Fibroblast of skin of back (primary cell): Measurements from ENCODE around the gene ITSN2.

Source experiments
- DNase-seq: peaks from one replicate; pipeline ENCODE4 v3.0.0-alpha.2; 2013

The ITSN2 gene

DNA sequence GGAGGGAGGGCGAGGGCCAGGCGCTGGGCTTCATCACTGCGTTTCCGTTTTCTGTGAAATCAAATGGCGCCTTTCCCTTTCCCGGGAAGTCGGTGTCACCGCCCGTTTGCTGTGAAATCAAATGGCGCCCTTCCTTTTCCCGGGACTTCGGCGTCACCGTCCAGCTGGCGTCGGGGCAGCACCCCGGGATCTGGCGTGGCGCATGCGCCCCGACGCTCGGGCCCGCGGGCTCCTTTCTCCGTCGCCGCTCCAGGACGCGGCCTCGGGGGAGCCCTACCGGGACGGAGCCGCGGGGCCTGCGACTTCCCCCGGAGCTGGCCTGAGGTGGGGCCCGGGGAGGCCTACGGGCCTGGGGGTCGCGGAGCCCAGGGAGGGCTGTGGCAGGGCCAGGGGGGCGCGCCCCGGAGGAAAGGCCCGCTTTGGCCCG is 185.5 kb downstream of the ITSN2 start, which contains the start of gene FAM228A:
Gene FAM228A, plus strand, starts transcription at position 203 of the 427 bp plus-strand sequence. CDS start 428 bp downstream, outside the sequence.
- DNase-seq = no peak

DNA sequence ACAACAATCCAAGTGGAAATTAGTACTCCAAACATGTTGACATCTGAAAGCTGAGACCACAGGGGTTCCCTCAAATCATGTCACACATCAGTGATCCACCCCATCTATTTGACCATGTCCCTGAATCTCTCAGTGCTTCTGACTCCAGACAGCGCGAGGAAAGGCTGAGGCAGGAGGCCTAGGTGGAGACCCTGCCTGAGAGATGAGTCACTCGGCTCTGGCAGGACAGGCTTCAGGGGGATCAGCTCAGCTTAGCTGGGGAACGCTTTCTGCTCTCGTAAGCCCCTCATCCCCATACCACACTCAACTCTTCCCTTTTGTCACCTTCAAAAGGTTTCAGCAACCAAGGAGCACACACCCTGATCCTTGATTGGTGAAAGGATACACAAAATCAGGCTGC is 191.3 kb downstream of the ITSN2 start:
- no peak for DNase-seq

DNA sequence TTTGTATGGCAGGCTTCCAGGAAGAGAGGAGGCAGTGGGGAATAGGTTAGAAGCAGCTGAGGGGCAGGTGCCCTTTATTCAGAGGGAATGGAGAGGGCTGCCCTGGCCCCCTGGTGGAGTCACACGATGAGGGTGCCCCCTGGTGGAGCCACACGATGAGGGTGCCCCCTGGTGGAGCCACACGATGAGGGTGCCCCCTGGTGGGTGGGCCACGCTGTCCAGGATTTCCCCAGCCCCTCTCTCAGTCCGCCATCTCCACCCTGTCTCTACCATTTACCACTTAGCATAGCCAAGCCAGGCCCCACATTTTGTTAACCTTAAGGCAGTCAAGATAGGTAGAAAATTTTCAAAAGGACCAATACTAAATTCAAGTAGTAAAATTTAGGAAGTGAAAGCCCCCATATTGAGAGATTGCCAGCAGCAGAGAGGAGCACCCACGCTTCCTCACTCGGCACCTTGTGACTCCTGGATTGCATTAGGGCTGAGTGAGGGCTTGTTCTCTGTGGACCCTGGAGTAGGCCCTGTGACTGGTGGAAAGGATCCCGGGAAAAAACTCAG is 195.8 kb downstream of the ITSN2 start:
- no peak for DNase-seq

GRCh38 chr2:24163601-24164000 is 196.7 kb downstream of the ITSN2 start:
- no peak for DNase-seq

- DNase-seq = no peak
These were observed 197.2 kb downstream of the ITSN2 start for GRCh38 chr2:24163186-24163585.

- no peak for DNase-seq
These were observed 197.8 kb downstream of the ITSN2 start for GRCh38 chr2:24162494-24162893.

DNA sequence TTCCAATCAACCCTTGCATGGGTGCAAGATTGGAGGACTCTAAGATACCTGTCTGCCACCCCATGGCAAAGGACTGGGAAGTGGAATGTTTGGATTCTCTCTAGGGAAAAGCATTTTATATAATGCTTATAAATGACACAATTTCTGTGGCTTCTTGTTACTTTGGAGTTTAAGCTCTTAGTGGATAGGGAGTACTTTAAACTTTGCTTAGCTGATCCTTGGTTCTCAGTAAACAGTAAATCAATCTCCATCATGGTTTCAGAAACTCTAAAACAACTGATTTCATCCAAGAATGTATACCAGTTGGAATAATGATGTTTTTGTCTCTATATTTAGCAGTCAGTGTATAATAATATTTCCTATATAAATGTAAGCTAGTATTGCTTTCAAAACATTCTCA is 199.6 kb downstream of the ITSN2 start:
- DNase-seq = no peak

GRCh38 chr2:24159708-24160107 is 200.6 kb downstream of the ITSN2 start:
- DNase-seq = no peak

DNA sequence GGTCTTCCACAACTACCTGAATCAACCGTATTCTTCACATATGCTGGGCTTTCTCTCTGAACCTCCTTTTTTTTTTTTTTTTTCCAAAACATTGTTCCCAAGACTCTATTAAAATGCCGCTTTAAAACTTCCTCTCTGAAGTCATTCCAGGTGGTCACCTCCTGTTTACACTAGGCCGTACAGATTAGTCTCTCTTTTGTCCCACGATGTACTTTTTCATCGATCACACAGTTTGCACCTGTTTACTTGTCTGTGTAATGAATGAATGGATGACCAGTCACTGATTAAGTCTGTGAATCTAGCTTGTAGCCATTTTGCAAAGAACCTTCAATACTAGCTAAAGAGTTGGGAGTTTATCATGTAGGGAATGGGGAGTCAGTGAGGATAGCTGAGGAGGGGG is 202.2 kb downstream of the ITSN2 start:
- no peak for DNase-seq

GRCh38 chr2:24153478-24153877 is 206.9 kb downstream of the ITSN2 start:
- DNase-seq = no peak
